ENCODE results near the gene IDI2. TPM values are rescaled to one million over a fixed set of nuclear protein-coding genes. Genes with fewer than 3 reads are reported as not detected.
A peak's percentile ranks its signal among the peaks of the same experiment; 100 is the strongest.

Gene IDI2
- total RNA-seq, 1 donor from 2014 or later, result not detected

GRCh38 chr10:1054684-1055083 lies 29.0 kb upstream of the IDI2 start:
- H3K4me3 ChIP-seq (ENCODE audit: low read depth, low read length), result peak overlapping the region; percentile 90
- TF ChIP-seq CTCF (conservative IDR thresholded peaks at IDR 0.05; ENCODE audit: low read depth, low read length), result no peak
- DNase-seq (ENCODE audit: low read depth), result no peak

DNA sequence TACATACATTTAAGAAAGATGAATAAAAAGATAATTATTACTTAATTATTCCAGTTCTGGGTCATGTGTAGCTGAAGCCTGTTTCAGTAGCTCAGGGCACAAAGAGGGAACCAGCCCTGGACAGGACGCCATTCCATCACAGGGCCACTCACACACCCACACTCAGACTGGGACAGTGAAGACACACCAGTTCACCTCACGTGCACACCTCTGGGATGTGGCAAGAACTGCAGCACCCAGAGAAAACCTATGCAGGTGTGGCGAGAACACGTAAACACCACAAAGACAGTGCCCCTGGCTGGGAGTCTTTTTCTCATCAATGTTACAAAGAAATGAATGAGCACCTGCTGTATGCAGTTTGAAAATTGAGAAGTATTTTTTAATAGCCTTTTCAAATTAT lies 24.9 kb upstream of the IDI2 start:
- H3K4me3 ChIP-seq (ENCODE audit: low read depth, low read length), result peak overlapping the region; percentile 66
- DNase-seq (ENCODE audit: low read depth), result no peak
- TF ChIP-seq CTCF (conservative IDR thresholded peaks at IDR 0.05; ENCODE audit: low read depth, low read length), result no peak

GRCh38 chr10:1050145-1050544 lies 24.5 kb upstream of the IDI2 start:
- no peak for DNase-seq (ENCODE audit: low read depth)
- H3K4me3 ChIP-seq (ENCODE audit: low read depth, low read length), result peak overlapping the region; percentile 66
- TF ChIP-seq CTCF (conservative IDR thresholded peaks at IDR 0.05; ENCODE audit: low read depth, low read length), result no peak

- TF ChIP-seq CTCF (conservative IDR thresholded peaks at IDR 0.05; ENCODE audit: low read depth, low read length), result no peak
- DNase-seq (ENCODE audit: low read depth), result no peak
- peak overlapping the region; percentile 66 for H3K4me3 ChIP-seq (ENCODE audit: low read depth, low read length)
These were observed 23.8 kb upstream of the IDI2 start for GRCh38 chr10:1049425-1049958.

DNA sequence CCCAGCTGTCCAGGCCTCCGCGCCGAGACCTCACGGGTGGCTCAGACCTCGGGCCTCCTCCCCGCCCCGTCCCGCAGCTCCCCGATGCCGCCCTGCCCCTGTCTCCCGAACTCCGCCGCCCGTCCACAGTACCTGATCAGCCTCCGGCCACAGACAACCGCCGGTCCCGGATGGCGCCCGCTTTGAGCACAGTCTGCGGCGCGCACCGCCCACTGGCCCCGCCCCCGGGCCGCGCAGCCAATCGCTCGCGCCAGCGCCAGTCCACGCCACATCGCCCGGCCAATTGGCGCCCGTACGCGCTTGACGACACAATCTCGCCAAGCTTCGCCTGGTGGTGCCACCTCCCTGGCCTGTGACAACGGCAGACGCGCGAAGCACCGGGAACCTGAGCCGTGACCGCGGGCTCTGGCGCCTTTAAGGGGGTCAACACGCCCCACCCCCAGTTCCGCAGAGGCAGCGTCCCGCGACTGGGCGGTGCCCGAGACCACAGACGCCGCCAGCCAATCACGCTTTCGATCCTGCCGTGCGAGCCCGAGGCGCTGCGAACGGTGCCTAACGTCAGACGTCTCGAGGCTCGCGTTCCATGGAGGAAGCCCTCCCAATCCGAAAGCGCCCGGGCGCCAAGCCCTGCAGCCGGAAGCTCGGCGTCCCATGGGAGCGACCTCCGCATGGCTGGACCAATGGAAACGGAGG lies 23.2 kb upstream of the IDI2 start, which contains the start of gene IDI1:
TSS of gene IDI1 (minus strand) at position 388 of the 693 bp plus-strand sequence. CDS start at position 272, 116 bp downstream.
- peak within 1 kb of the TSS; percentile 66 for H3K4me3 ChIP-seq (ENCODE audit: low read depth, low read length)
- no peak for TF ChIP-seq CTCF (conservative IDR thresholded peaks at IDR 0.05; ENCODE audit: low read depth, low read length)
- DNase-seq (ENCODE audit: low read depth), result peak; percentile 76

- TF ChIP-seq CTCF (conservative IDR thresholded peaks at IDR 0.05; ENCODE audit: low read depth, low read length), result no peak
- no peak for DNase-seq (ENCODE audit: low read depth)
- H3K4me3 ChIP-seq (ENCODE audit: low read depth, low read length), result peak overlapping the region; percentile 66
These were observed 22.7 kb upstream of the IDI2 start for GRCh38 chr10:1048349-1048731.

GRCh38 chr10:1047937-1048336 lies 22.3 kb upstream of the IDI2 start:
- H3K4me3 ChIP-seq (ENCODE audit: low read depth, low read length), result peak overlapping the region; percentile 66
- no peak for DNase-seq (ENCODE audit: low read depth)
- no peak for TF ChIP-seq CTCF (conservative IDR thresholded peaks at IDR 0.05; ENCODE audit: low read depth, low read length)

Data from epithelial cell of proximal tubule (primary cell).